Pancreas (tissue), 10 donors: Measurements from ENCODE around the gene SLC7A7. TPM values are rescaled to one million over a fixed set of nuclear protein-coding genes. Genes with fewer than 3 reads are reported as not detected.
A peak's percentile ranks its signal among the peaks of the same experiment; 100 is the strongest.

ENCODE experiments used
- ATAC-seq, 4 donors: fragments of 200-7000 bp; cut with Tn5 transposase; one replicate each; pipeline versions ENCODE4 v1.8.0 to v1.9.1; 2020; ENCODE audit warnings: mild to moderate bottlenecking in 4 of 4, moderate library complexity in 4 of 4
- DNase-seq, 6 donors: peaks; one replicate each; pipeline ENCODE4 v3.0.0-alpha.2; 2020
- FAIRE-seq: peaks from 2 replicates; lab custom pipeline; 2012; peaks lifted over from hg19 to GRCh38; lab: Jason Lieb, UNC
- H3K27ac ChIP-seq, 4 donors: fragments of 200-600 bp; sonication (generic); 1 replicate in 3 of 4; 2 replicates in 1 of 4; pipeline versions ENCODE4 v1.5.0 to v1.8.0; 2020
- H3K27me3 ChIP-seq, 4 donors: fragments of 200-600 bp; one replicate each; pipeline ENCODE4 v1.8.0; 2021
- H3K36me3 ChIP-seq, 3 donors: fragments of 200-600 bp; sonication (generic) in 1 of 3; one replicate each; pipeline versions ENCODE4 v1.5.0 to v1.8.0; 2020 to 2021
- H3K4me1 ChIP-seq, 3 donors: fragments of 200-600 bp; one replicate each; pipeline ENCODE4 v1.8.0; 2021
- H3K4me3 ChIP-seq, 4 donors: fragments of 200-600 bp; sonication (generic) in 2 of 4; one replicate each; pipeline versions ENCODE4 v1.5.0 to v1.8.0; 2020 to 2021
- H3K9me3 ChIP-seq, 4 donors: fragments of 200-600 bp; one replicate each; pipeline ENCODE4 v1.8.0; 2021
- WGBS, 2 donors: extraction: QIAGEN DNeasy Blood & Tissue Kit; methylation state at CpG; one replicate each; pipeline ENCODE4 v1.1.7; 2013; 5-methylcytosine and 5-hydroxymethylcytosine counted together
- intact Hi-C, 3 donors: fragments of 100-400 bp; cut with DNase I; formaldehyde crosslinking; loops; one replicate each; pipeline versions ENCODE4 v1.11.1 to v1.14.2; 2022
- polyA plus RNA-seq, 2 donors: library from polyadenylated mRNA; stranded (reverse); fragments of 200-250 nt; gene quantifications; one replicate each; pipeline ENCODE4 v1.2.3, GENCODE V29; 2013
- total RNA-seq, 6 donors: library from RNA; stranded (reverse); fragmentation: NEBNext Ultra II Directional in 4 of 6; extraction: Animal tissue kit (Norgen Biotek cat#: 25700) in 4 of 6; gene quantifications; one replicate each; pipeline versions ENCODE4 v1.2.1 to v1.2.4, GENCODE V29; 2021 to 2023
- TF ChIP-seq, protein P1 (sequence below), 4 donors: fragments of 200-600 bp; sonication (generic) in 3 of 4; IDR thresholded peaks; one replicate each; pipeline versions ENCODE4 v1.5.0 to v1.8.0; 2021; ENCODE audit warnings: antibody characterized with exemption in 4 of 4
- donor health status: healthy with polysubstance abuse.
- donor health status: DM: no; HTN: no; CAD: no; lungs with moderate emphysema.
- donor health status: DM: no; HTN: no; CAD: no.
- donor health status: control.
- donor health status: control.
- donor health status: Bipolar disorder and iron deficiency.
- donor health status: DM: yes; HTN: yes; CAD: no.
- donor health status: DM: no; HTN: no; CAD: no.
- donor health status: DM: no; HTN: no; CAD: no.
- donor health status: DM: yes; HTN: yes; CAD: no.

SLC7A7 gene
- total and polyA plus RNA-seq, 8 donors, result 2.9 to 13.1 (median 5.7) TPM

DNA sequence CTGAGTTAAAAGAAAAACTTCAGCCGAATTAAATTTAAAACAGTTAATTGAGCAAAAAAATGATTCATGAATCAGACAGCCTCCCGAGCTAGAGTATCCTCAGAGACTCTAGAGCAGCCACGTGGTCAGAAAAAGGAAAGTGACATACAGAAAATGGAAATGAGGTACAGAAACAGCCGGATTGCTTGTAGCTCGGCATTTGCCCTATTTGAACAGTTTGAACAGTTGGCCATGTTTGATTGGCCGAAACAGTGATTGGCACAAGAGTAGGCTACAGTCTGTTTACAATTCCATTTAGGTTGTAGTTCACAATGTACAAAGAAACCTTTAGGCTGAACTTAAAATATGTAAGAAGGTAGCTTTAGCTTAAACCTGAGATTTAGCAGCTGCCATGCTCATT lies 61.6 kb downstream of the SLC7A7 start:
- intact Hi-C loops, result no loop called here
- no peaks in the 10 kb centered on the region for H3K4me1 ChIP-seq
- no peak overlapping the region for H3K4me3 ChIP-seq
- no peaks in the 10 kb centered on the region for H3K9me3 ChIP-seq
- H3K27ac ChIP-seq, result no peak overlapping the region
- TF ChIP-seq, protein P1, sequence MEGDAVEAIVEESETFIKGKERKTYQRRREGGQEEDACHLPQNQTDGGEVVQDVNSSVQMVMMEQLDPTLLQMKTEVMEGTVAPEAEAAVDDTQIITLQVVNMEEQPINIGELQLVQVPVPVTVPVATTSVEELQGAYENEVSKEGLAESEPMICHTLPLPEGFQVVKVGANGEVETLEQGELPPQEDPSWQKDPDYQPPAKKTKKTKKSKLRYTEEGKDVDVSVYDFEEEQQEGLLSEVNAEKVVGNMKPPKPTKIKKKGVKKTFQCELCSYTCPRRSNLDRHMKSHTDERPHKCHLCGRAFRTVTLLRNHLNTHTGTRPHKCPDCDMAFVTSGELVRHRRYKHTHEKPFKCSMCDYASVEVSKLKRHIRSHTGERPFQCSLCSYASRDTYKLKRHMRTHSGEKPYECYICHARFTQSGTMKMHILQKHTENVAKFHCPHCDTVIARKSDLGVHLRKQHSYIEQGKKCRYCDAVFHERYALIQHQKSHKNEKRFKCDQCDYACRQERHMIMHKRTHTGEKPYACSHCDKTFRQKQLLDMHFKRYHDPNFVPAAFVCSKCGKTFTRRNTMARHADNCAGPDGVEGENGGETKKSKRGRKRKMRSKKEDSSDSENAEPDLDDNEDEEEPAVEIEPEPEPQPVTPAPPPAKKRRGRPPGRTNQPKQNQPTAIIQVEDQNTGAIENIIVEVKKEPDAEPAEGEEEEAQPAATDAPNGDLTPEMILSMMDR (IDR thresholded peaks at IDR 0.05), result no peak
- WGBS, 2 donors, result 54 to 60% methylated on average over 6 of the region's 6 CpGs
- no peaks in the 10 kb centered on the region for H3K36me3 ChIP-seq
- ATAC-seq, result peak; percentile 21 to 73 (median 42)
- FAIRE-seq, result no peak
- DNase-seq, result no peak
- no peaks in the 10 kb centered on the region for H3K27me3 ChIP-seq

- Histone ChIP-seq H3K36me3 (no peaks in the 10 kb centered on the region), H3K27me3 (no peaks in the 10 kb centered on the region), H3K4me1 (no peaks in the 10 kb centered on the region), H3K4me3 (no peak overlapping the region), H3K27ac (no peak overlapping the region), H3K9me3 (no peaks in the 10 kb centered on the region)
- intact Hi-C loops, result no loop called here
- no peak for FAIRE-seq
- TF ChIP-seq, protein P1 (IDR thresholded peaks at IDR 0.05), result no peak
- ATAC-seq, result peak in 2 of 4 donors; percentile 35 to 63
- 71 to 75% methylated on average over 8 of the region's 8 CpGs for WGBS, 2 donors
- DNase-seq, result no peak
These were observed 62.8 kb downstream of the SLC7A7 start for GRCh38 chr14:22752422-22752821.

- 33 to 34% methylated on average over 4 of the region's 4 CpGs for WGBS, 2 donors
- FAIRE-seq, result no peak
- H3K27ac ChIP-seq, result no peak overlapping the region
- no peaks in the 10 kb centered on the region for H3K36me3 ChIP-seq
- no peak for ATAC-seq
- no peaks in the 10 kb centered on the region for H3K9me3 ChIP-seq
- no peak for DNase-seq
- H3K27me3 ChIP-seq, result no peaks in the 10 kb centered on the region
- H3K4me3 ChIP-seq, result no peak overlapping the region
- TF ChIP-seq, protein P1 (IDR thresholded peaks at IDR 0.05), result no peak
- H3K4me1 ChIP-seq, result no peaks in the 10 kb centered on the region
- intact Hi-C loops, result no loop called here
These were observed 66.6 kb downstream of the SLC7A7 start for GRCh38 chr14:22748631-22749068.

DNA sequence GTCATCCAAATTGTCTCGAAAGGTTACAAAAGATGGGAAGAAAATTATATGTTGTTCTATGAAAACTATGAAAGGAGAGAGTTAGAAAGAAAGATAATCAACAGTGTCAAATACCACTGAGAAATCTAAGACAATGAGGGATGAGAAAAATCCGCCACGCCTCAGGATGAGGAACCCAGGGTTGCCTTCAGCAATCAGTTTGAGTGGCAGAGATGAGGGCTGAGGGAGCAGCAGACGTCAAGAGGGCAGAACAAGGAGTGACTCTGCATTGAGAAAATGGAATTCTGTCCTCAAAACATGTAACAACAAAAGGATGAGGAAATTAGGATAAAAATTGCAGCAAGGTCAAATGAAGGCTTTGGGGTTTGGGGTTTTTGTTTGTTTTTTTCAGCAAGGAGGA lies 67.0 kb downstream of the SLC7A7 start:
- WGBS, 2 donors, result 76 to 86% methylated on average over 4 of the region's 4 CpGs
- intact Hi-C loops, result no loop called here
- no peak for ATAC-seq
- no peaks in the 10 kb centered on the region for H3K36me3 ChIP-seq
- no peak for DNase-seq
- FAIRE-seq, result no peak
- H3K9me3 ChIP-seq, result no peaks in the 10 kb centered on the region
- H3K4me1 ChIP-seq, result no peaks in the 10 kb centered on the region
- no peak overlapping the region for H3K4me3 ChIP-seq
- no peaks in the 10 kb centered on the region for H3K27me3 ChIP-seq
- no peak overlapping the region for H3K27ac ChIP-seq
- TF ChIP-seq, protein P1 (IDR thresholded peaks at IDR 0.05), result no peak

DNA sequence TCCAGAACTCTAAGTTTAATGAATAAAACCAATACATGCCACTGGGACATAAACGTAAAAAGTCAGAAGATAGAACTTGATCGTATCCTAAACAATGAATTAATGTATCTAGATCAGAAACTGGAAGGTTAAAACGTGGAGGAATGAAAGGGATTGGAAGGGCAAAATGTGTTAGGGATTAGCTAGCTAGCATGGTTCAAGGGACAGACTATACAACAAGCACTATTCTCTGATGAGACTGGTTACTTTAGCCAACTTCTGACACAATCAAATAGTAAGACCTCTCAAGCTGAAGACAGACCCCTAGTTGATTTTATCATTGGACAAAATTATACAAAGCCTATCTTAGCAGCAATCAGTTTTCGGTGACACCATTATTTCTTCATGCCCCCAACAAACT lies 67.5 kb downstream of the SLC7A7 start:
- Histone ChIP-seq H3K27me3 (no peaks in the 10 kb centered on the region), H3K9me3 (no peaks in the 10 kb centered on the region), H3K4me3 (no peak overlapping the region), H3K27ac (no peak overlapping the region), H3K36me3 (no peaks in the 10 kb centered on the region), H3K4me1 (no peaks in the 10 kb centered on the region)
- TF ChIP-seq, protein P1 (IDR thresholded peaks at IDR 0.05), result no peak
- FAIRE-seq, result no peak
- intact Hi-C loops, result no loop called here
- no peak for DNase-seq
- 65 to 81% methylated on average over 4 of the region's 4 CpGs for WGBS, 2 donors
- ATAC-seq, result no peak
